ENCODE data around the gene ATP1A2. TPM values are rescaled to one million over a fixed set of nuclear protein-coding genes. Genes with fewer than 3 reads are reported as not detected.
"Not testable (repeated sequence)": the region's sequence is repeated elsewhere in the genome, so short reads cannot be mapped to it uniquely, and the experiment has no call there.

ATP1A2 gene
- total RNA-seq, 1 donor from 2014 or later, result 8.2 TPM

DNA sequence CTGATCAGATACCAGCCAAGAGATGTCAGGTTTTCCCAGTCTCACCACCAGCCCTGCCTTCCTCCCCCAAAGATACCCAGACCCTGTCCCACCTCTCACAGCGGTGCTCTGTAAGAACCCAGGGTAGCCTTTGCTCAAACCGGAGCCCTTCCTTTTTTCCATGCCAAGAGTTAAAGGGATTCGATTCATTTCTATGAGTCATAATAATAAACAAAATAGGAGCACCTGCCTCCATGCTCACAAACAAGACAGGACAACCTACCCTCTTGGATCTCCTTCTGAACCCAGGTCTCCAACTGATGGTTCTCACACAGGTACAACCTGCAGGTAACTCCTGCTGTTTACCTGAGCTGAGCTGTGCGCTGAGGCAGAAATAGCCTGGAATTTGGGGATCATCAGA is 5.9 kb upstream of the ATP1A2 start:
- TF ChIP-seq, protein P1, sequence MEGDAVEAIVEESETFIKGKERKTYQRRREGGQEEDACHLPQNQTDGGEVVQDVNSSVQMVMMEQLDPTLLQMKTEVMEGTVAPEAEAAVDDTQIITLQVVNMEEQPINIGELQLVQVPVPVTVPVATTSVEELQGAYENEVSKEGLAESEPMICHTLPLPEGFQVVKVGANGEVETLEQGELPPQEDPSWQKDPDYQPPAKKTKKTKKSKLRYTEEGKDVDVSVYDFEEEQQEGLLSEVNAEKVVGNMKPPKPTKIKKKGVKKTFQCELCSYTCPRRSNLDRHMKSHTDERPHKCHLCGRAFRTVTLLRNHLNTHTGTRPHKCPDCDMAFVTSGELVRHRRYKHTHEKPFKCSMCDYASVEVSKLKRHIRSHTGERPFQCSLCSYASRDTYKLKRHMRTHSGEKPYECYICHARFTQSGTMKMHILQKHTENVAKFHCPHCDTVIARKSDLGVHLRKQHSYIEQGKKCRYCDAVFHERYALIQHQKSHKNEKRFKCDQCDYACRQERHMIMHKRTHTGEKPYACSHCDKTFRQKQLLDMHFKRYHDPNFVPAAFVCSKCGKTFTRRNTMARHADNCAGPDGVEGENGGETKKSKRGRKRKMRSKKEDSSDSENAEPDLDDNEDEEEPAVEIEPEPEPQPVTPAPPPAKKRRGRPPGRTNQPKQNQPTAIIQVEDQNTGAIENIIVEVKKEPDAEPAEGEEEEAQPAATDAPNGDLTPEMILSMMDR (IDR thresholded peaks at IDR 0.05), result no peak
- Mint-ChIP-seq H3K27me3 (ENCODE audit: unreplicated experiment) (peaks cover 52% of the 10 kb centered on the region), H3K9me3 (ENCODE audit: unreplicated experiment) (no peaks in the 10 kb centered on the region), H3K4me1 (ENCODE audit: unreplicated experiment) (peaks cover 44% of the 10 kb centered on the region), H3K27ac (ENCODE audit: unreplicated experiment) (peak overlapping the region; percentile 4), H3K4me3 (ENCODE audit: unreplicated experiment) (no peak overlapping the region), H3K36me3 (ENCODE audit: unreplicated experiment) (no peaks in the 10 kb centered on the region)
- DNase-seq (ENCODE audit: extremely low spot score, unreplicated experiment), result no peak

DNA sequence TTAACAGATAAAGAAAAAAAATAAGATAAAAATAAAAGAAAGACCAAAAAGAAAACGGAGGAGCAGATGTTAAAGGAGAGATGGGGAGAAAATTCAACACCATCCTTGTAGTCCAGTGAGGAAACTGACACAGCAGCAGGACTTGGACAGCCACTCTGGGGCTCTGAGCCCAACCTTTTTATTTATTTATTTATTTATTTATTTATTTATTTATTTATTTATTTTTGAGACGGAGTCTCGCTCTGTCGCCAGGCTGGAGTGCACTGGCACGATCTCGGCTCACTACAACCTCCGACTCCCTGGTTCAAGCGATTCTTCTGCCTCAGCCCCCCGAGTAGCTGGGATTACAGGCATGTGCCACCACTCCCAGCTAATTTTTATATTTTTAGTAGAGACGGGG is 4.1 kb upstream of the ATP1A2 start:
- not testable (repeated sequence) for H3K9me3 Mint-ChIP-seq (ENCODE audit: unreplicated experiment); H3K27ac Mint-ChIP-seq (ENCODE audit: unreplicated experiment); H3K4me3 Mint-ChIP-seq (ENCODE audit: unreplicated experiment); H3K36me3 Mint-ChIP-seq (ENCODE audit: unreplicated experiment); DNase-seq (ENCODE audit: extremely low spot score, unreplicated experiment)
- Mint-ChIP-seq H3K27me3 (ENCODE audit: unreplicated experiment) (peaks cover 53% of the 10 kb centered on the region), H3K4me1 (ENCODE audit: unreplicated experiment) (peaks cover 49% of the 10 kb centered on the region)

DNA sequence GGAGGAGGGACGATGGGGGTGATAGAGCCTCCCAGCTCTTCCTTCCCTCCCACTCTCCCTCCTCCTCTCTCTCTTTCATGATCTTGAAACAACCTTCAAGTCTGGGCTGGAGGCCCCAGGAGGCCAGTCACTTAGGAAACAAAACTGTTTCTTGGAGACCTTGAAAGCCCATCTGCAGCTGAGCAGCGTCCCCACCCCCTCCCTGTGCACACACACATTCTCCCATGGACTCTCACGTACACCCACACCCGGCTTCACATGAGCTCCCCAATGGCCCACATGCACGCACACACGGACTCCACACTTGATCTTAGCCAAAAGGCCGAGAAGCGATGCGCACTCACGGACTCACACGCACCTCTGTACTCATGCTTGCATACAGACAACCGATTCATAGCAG is 3.2 kb upstream of the ATP1A2 start:
- no peak overlapping the region for H3K27ac Mint-ChIP-seq (ENCODE audit: unreplicated experiment)
- no peak overlapping the region for H3K4me3 Mint-ChIP-seq (ENCODE audit: unreplicated experiment)
- TF ChIP-seq, protein P1 (IDR thresholded peaks at IDR 0.05), result no peak
- peaks cover 51% of the 10 kb centered on the region for H3K4me1 Mint-ChIP-seq (ENCODE audit: unreplicated experiment)
- H3K36me3 Mint-ChIP-seq (ENCODE audit: unreplicated experiment), result no peaks in the 10 kb centered on the region
- DNase-seq (ENCODE audit: extremely low spot score, unreplicated experiment), result no peak
- no peaks in the 10 kb centered on the region for H3K9me3 Mint-ChIP-seq (ENCODE audit: unreplicated experiment)
- H3K27me3 Mint-ChIP-seq (ENCODE audit: unreplicated experiment), result peaks cover 53% of the 10 kb centered on the region

DNA sequence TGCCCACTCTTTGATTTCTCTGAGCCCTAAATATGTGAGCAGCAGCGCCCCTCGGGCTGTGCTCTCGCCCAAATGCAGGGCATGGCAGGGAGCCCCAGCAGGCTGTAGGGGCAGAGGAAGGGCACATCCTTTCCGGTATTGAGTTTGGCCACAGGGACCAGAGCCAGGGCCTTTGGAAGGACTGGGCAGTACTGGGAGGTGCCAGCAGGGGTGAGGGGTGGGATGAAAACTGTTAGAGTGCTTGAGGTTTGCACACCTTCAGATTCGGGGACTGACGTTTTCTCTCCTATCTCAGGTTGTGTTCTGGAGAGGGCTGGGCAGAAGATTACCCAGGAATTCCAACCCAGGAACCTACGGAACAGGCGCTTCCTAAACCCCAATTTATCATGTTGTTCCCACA is 2.2 kb upstream of the ATP1A2 start:
- H3K36me3 Mint-ChIP-seq (ENCODE audit: unreplicated experiment), result no peaks in the 10 kb centered on the region
- no peak overlapping the region for H3K27ac Mint-ChIP-seq (ENCODE audit: unreplicated experiment)
- DNase-seq (ENCODE audit: extremely low spot score, unreplicated experiment), result no peak
- peaks cover 57% of the 10 kb centered on the region for H3K4me1 Mint-ChIP-seq (ENCODE audit: unreplicated experiment)
- TF ChIP-seq, protein P1 (IDR thresholded peaks at IDR 0.05), result no peak
- H3K27me3 Mint-ChIP-seq (ENCODE audit: unreplicated experiment), result peaks cover 61% of the 10 kb centered on the region
- no peaks in the 10 kb centered on the region for H3K9me3 Mint-ChIP-seq (ENCODE audit: unreplicated experiment)
- H3K4me3 Mint-ChIP-seq (ENCODE audit: unreplicated experiment), result no peak overlapping the region

DNA sequence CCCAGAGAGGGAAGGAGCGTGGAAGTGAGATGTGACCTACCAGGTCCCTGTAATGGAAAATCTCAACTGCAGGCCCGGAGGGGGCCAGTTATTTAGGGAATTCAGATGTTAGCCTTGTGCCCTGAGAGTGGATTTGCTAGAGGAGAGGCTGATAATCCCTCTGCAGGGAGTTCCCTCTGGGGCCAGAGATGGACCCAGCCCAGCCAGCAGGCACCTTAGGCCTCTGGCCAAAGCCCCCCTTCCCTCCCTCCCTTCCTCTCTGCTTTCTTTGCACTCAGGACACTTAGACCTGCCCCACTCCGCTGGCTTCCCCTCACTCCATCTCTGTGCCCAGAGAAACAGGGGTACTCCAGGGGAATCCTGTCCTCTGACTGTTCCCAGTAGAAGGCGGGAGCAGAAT is 1.5 kb upstream of the ATP1A2 start:
- H3K36me3 Mint-ChIP-seq (ENCODE audit: unreplicated experiment), result no peaks in the 10 kb centered on the region

More for the DNA sequence above, 1.5 kb upstream of the ATP1A2 start:
- Mint-ChIP-seq H3K4me1 (ENCODE audit: unreplicated experiment) (peaks cover 51% of the 10 kb centered on the region), H3K9me3 (ENCODE audit: unreplicated experiment) (no peaks in the 10 kb centered on the region), H3K27me3 (ENCODE audit: unreplicated experiment) (peaks cover 59% of the 10 kb centered on the region), H3K27ac (ENCODE audit: unreplicated experiment) (no peak overlapping the region), H3K4me3 (ENCODE audit: unreplicated experiment) (no peak overlapping the region)
- DNase-seq (ENCODE audit: extremely low spot score, unreplicated experiment), result no peak
- TF ChIP-seq, protein P1 (IDR thresholded peaks at IDR 0.05), result no peak
